HepG2 (cell line): ENCODE results near the gene IFT122. TPM values are rescaled to one million over a fixed set of nuclear protein-coding genes. Genes with fewer than 3 reads are reported as not detected.

Experiments used
- ATF3 ChIP-seq: sonication (generic); formaldehyde crosslinking; IDR thresholded peaks from 2 replicates; pipeline ENCODE4 v1.4.0; 2020; ENCODE audit warnings: missing genetic modification reagents
- FOSL1 ChIP-seq: sonication (generic); formaldehyde crosslinking; IDR thresholded peaks from 2 replicates; pipeline ENCODE4 v1.9.0; 2021; ENCODE audit warnings: missing genetic modification reagents, borderline replicate concordance
- HIC2 ChIP-seq: sonication (generic); formaldehyde crosslinking; IDR thresholded peaks from 2 replicates; pipeline ENCODE4 v1.9.0; 2022; ENCODE audit warnings: low read depth, missing genetic modification reagents
- HNF1A ChIP-seq, 2 experiments: sonication (generic) in 1 of 2; formaldehyde crosslinking in 1 of 2; IDR thresholded peaks; 2 replicates each; pipeline versions ENCODE4 v1.4.0 to v1.6.1; 2016 to 2020; ENCODE audit warnings: borderline replicate concordance in 1 of 2, low read depth in 1 of 2, mild to moderate bottlenecking in 1 of 2, missing genetic modification reagents in 1 of 2
- NR2C2 ChIP-seq: sonication (generic); formaldehyde crosslinking; IDR thresholded peaks from 2 replicates; pipeline ENCODE4 v1.4.0; 2020; ENCODE audit warnings: missing genetic modification reagents, mild to moderate bottlenecking, moderate library complexity, borderline replicate concordance
- NR2F2 ChIP-seq: IDR thresholded peaks from 2 replicates; pipeline ENCODE4 v1.6.1; 2012; ENCODE audit warnings: low read depth, inconsistent platforms, borderline replicate concordance
- PPARG ChIP-seq: conservative IDR thresholded peaks from 2 replicates; pipeline ENCODE4 v1.6.1; 2016; ENCODE audit warnings: missing biosample characterization, missing genetic modification reagents
- REXO4 ChIP-seq: sonication (generic); formaldehyde crosslinking; IDR thresholded peaks from 2 replicates; pipeline ENCODE4 v1.8.0; 2022; ENCODE audit warnings: missing genetic modification reagents, mild to moderate bottlenecking, borderline replicate concordance
- RFX1 ChIP-seq: fragments of 450-650 bp; IDR thresholded peaks from 2 replicates; pipeline ENCODE4 v1.6.1; 2017
- TFAP4 ChIP-seq: sonication (generic); IDR thresholded peaks from 2 replicates; pipeline ENCODE4 v1.6.1; 2016; ENCODE audit warnings: low read depth, borderline replicate concordance
- TFDP1 ChIP-seq: IDR thresholded peaks from 2 replicates; pipeline ENCODE4 v1.6.1; 2016; ENCODE audit warnings: missing compliant biosample characterization, missing genetic modification reagents, borderline replicate concordance
- ZBTB25 ChIP-seq: IDR thresholded peaks from 2 replicates; pipeline ENCODE4 v1.6.1; 2018; ENCODE audit warnings: missing genetic modification reagents
- ZNF24 ChIP-seq: fragments of 450-650 bp; IDR thresholded peaks from 2 replicates; pipeline ENCODE4 v1.6.1; 2017; ENCODE audit warnings: antibody characterized with exemption, mild to moderate bottlenecking
- ZNF337 ChIP-seq: sonication (generic); formaldehyde crosslinking; IDR thresholded peaks from 2 replicates; pipeline ENCODE4 v1.5.1; 2020; ENCODE audit warnings: missing genetic modification reagents, low read depth, mild to moderate bottlenecking, borderline replicate concordance
- ZNF446 ChIP-seq: sonication (generic); formaldehyde crosslinking; IDR thresholded peaks from 2 replicates; pipeline ENCODE4 v1.5.0; 2020; ENCODE audit warnings: mild to moderate bottlenecking, missing genetic modification reagents
- polyA plus RNA-seq, 8 experiments: library from polyadenylated mRNA; depleted of rRNA in 3 of 8; stranded (reverse) in 7 of 8; unstranded in 1 of 8; fragments of >200 nt; fragmentation: Illumina TruSeq in 4 of 8; extraction: Trizol in 4 of 8; gene quantifications; 2 replicates each; pipeline versions ENCODE4 v1.2.1 to v1.2.3, GENCODE V29; 2011 to 2016; ENCODE audit warnings: low read depth in 4 of 8, missing spikeins in 1 of 8, mixed read lengths in 1 of 8; ENCODE audit not compliant: insufficient read depth in 1 of 8
- total RNA-seq, 5 experiments: library from RNA; depleted of rRNA; stranded (reverse); fragments of >200 nt; fragmentation: Illumina TruSeq; extraction: Trizol; gene quantifications; 2 replicates each; pipeline ENCODE4 v1.2.3, GENCODE V29; 2016; ENCODE audit warnings: low read depth in 1 of 5

The IFT122 gene
- total and polyA plus RNA-seq, 2 of the 13 experiments (the other 11 are each of a cell fraction or from before 2014, with no cell fraction given): 10.1 to 10.3 TPM

- no peak; the same call in 1 of the 2 replicates for TF ChIP-seq NR2F2
- peak; percentile 47; the same call in 1 of the 2 replicates for TF ChIP-seq FOSL1 (CRISPR knock-in tag)
- no peak for TF ChIP-seq ZNF446 (CRISPR knock-in tag)
- no peak for TF ChIP-seq TFDP1 (CRISPR knock-in tag)
- TF ChIP-seq HIC2 (CRISPR knock-in tag): peak; percentile 90
- no peak for TF ChIP-seq ZNF24
- TF ChIP-seq ATF3 (CRISPR knock-in tag): peak; percentile 46; the same call in 1 of the 2 replicates
- TF ChIP-seq PPARG (CRISPR knock-in tag): 0 out of 2 replicates have a peak, but pooled peaks have one; percentile 18
- no peak for TF ChIP-seq ZBTB25 (CRISPR knock-in tag)
- no peak for TF ChIP-seq ZNF337 (CRISPR knock-in tag)
- TF ChIP-seq HNF1A (IDR thresholded peaks at IDR 0.05; ENCODE audit: low read depth): no peak
- TF ChIP-seq HNF1A (CRISPR knock-in tag; IDR thresholded peaks at IDR 0.05; ENCODE audit: borderline replicate concordance): peak; percentile 50; the same call in 1 of the 2 replicates
- no peak for TF ChIP-seq REXO4 (CRISPR knock-in tag)
- TF ChIP-seq RFX1: no peak
- no peak for TF ChIP-seq NR2C2 (CRISPR knock-in tag)
- TF ChIP-seq TFAP4: peak; percentile 85
Measured at GRCh38 chr3:129558772-129559564, 118.9 kb downstream of the IFT122 start (continued).
